ENCODE measurements around the gene ATP2A1. TPM values are rescaled to one million over a fixed set of nuclear protein-coding genes. Genes with fewer than 3 reads are reported as not detected.

Gene ATP2A1
- total and polyA plus RNA-seq, 2 of the 8 experiments (the other 6 are each of a cell fraction or from before 2014, with no cell fraction given) = 1.7 to 2.4 TPM

GRCh38 chr16:28936784-28937155 lies 58.5 kb downstream of the ATP2A1 start:
- ChIA-PET CTCF (ENCODE audit: partially characterized antibody) (interaction anchor here (0.6 to 1.8 kb wide), 9 partner anchors 8 to 81 kb away, joined by 3 to 16 read pairs (median 3); no protein-coding TSS in a partner anchor), POLR2A (ENCODE audit: partially characterized antibody) (interaction anchor here (0.9 to 3.3 kb wide), 7 partner anchors 9 to 115 kb away, joined by 3 to 23 read pairs (median 7); partner anchors contain the start of genes ATXN2L, RABEP2 and SH2B1)
- Histone ChIP-seq H4K91ac (replicated peaks; ENCODE audit: insufficient read length, low read length) (no peak overlapping the region), H2BK5ac (ENCODE audit: low read depth, low read length) (no peak overlapping the region), H3K56ac (replicated peaks; ENCODE audit: insufficient read length, low read depth, low read length) (no peak overlapping the region), H3K79me2 (ENCODE audit: control insufficient read depth in 1 of 2, insufficient read depth in 2 of 2, low read length in 2 of 2) (no peaks in the 10 kb centered on the region), H2AK5ac (ENCODE audit: low read depth, low read length) (no peak overlapping the region), H3K9ac (replicated peaks in 1 of 4; ENCODE audit: extremely low read depth in 1 of 4, low read depth in 3 of 4, low read length in 3 of 4) (no peak overlapping the region), H2BK12ac (ENCODE audit: low read depth, low read length) (no peak overlapping the region), H2BK120ac (replicated peaks; ENCODE audit: low read depth, low read length) (no peak overlapping the region), H3K27me3 (replicated peaks in 1 of 4; ENCODE audit: control insufficient read depth in 3 of 4, extremely low read depth in 1 of 4, insufficient read depth in 3 of 4, low read length in 3 of 4) (no peaks in the 10 kb centered on the region), H3K23me2 (ENCODE audit: low read depth, low read length) (peaks cover 2% of the 10 kb centered on the region; the same call in 1 of the 2 replicates), H3K27ac (ENCODE audit: low read depth, low read length) (no peak overlapping the region), H3K9me3 (ENCODE audit: insufficient read depth in 2 of 2, low read depth in 1 of 2, low read length in 1 of 2) (no peaks in the 10 kb centered on the region), H3K79me1 (ENCODE audit: low read depth, low read length) (no peaks in the 10 kb centered on the region), H3K4me1 (replicated peaks in 1 of 4; ENCODE audit: control insufficient read depth in 3 of 4, insufficient read depth in 4 of 4, low read length in 3 of 4) (no peaks in the 10 kb centered on the region; a peak in 1 of 7 replicates), H4K5ac (ENCODE audit: insufficient read length, low read depth, low read length) (no peak overlapping the region), H3K14ac (ENCODE audit: insufficient read length) (no peak overlapping the region), H4K20me1 (replicated peaks in 1 of 2; ENCODE audit: control insufficient read depth in 1 of 2, insufficient read depth in 2 of 2, low read length in 2 of 2) (no peaks in the 10 kb centered on the region), H3K4me3 (ENCODE audit: extremely low read depth in 1 of 4, insufficient read depth in 2 of 4, low read depth in 3 of 4, low read length in 4 of 4) (no peak overlapping the region), H3K4ac (replicated peaks; ENCODE audit: insufficient read length, low read depth, low read length) (no peak overlapping the region), H4K8ac (ENCODE audit: extremely low read depth, insufficient read depth, low read length) (peak overlapping the region; percentile 87; the same call in 1 of the 2 replicates), H3K4me2 (ENCODE audit: insufficient read depth in 1 of 2, low read depth in 2 of 2, low read length in 2 of 2) (peak overlapping the region in 1 of 2 experiments; percentile 59; a peak in 1 of 4 replicates), H3K36me3 (ENCODE audit: control insufficient read depth in 2 of 4, insufficient read depth in 4 of 4, low read length in 3 of 4) (no peaks in the 10 kb centered on the region), H3K23ac (ENCODE audit: insufficient read length) (no peak overlapping the region), H2BK20ac (ENCODE audit: low read length) (no peak overlapping the region), H2AFZ (ENCODE audit: low read length) (no peak overlapping the region), H2BK15ac (ENCODE audit: low read length) (no peak overlapping the region), H3K18ac (ENCODE audit: extremely low read depth, low read length) (no peak overlapping the region)
- 83% methylated on average over 23 of the region's 26 CpGs; no CpG with 5 or more reads in 1 of the 2 experiments for WGBS, 2 experiments (ENCODE audit: extremely low coverage in 1 of 2, insufficient coverage in 1 of 2, insufficient read length in 1 of 2, insufficient replicate concordance in 2 of 2, low coverage in 1 of 2, low lambda C conversion rate in 2 of 2, missing lambda C conversion rate in 1 of 2)
- DNase-seq (ENCODE audit: low read depth in 1 of 2, low spot score in 2 of 2) (no peak), FAIRE-seq (no peak)
- no peak for TF ChIP-seq POU5F1 (IDR thresholded peaks at IDR 0.05; ENCODE audit: low read depth, low read length)

All from H1 (cell line).